ENCODE results near the gene CNTN1. TPM values are rescaled to one million over a fixed set of nuclear protein-coding genes. Genes with fewer than 3 reads are reported as not detected.

Gene CNTN1
- polyA plus RNA-seq, 1 of the 3 experiments (the other 2 are of a cell fraction) = 0.13 TPM

- TF ChIP-seq, protein P1, sequence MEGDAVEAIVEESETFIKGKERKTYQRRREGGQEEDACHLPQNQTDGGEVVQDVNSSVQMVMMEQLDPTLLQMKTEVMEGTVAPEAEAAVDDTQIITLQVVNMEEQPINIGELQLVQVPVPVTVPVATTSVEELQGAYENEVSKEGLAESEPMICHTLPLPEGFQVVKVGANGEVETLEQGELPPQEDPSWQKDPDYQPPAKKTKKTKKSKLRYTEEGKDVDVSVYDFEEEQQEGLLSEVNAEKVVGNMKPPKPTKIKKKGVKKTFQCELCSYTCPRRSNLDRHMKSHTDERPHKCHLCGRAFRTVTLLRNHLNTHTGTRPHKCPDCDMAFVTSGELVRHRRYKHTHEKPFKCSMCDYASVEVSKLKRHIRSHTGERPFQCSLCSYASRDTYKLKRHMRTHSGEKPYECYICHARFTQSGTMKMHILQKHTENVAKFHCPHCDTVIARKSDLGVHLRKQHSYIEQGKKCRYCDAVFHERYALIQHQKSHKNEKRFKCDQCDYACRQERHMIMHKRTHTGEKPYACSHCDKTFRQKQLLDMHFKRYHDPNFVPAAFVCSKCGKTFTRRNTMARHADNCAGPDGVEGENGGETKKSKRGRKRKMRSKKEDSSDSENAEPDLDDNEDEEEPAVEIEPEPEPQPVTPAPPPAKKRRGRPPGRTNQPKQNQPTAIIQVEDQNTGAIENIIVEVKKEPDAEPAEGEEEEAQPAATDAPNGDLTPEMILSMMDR (IDR thresholded peaks at IDR 0.05) = no peak
- TF ChIP-seq TAF1 (IDR thresholded peaks at IDR 0.05; ENCODE audit: borderline replicate concordance, low read depth, low read length) (no peak), PBX3 (IDR thresholded peaks at IDR 0.05) (no peak), SMC3 (IDR thresholded peaks at IDR 0.05; ENCODE audit: low read depth, low read length) (no peak), USF1 (IDR thresholded peaks at IDR 0.05; ENCODE audit: borderline replicate concordance, low read depth) (no peak), RXRA (IDR thresholded peaks at IDR 0.05; ENCODE audit: borderline replicate concordance, low read depth) (no peak), MXI1 (IDR thresholded peaks at IDR 0.05; ENCODE audit: low read depth, low read length) (no peak), RAD21 (IDR thresholded peaks at IDR 0.05; ENCODE audit: low read length) (no peak), RCOR1 (IDR thresholded peaks at IDR 0.05; ENCODE audit: low read length) (no peak)
These were observed 369.0 kb downstream of the CNTN1 start (continued) for GRCh38 chr12:41061192-41061591.

DNA sequence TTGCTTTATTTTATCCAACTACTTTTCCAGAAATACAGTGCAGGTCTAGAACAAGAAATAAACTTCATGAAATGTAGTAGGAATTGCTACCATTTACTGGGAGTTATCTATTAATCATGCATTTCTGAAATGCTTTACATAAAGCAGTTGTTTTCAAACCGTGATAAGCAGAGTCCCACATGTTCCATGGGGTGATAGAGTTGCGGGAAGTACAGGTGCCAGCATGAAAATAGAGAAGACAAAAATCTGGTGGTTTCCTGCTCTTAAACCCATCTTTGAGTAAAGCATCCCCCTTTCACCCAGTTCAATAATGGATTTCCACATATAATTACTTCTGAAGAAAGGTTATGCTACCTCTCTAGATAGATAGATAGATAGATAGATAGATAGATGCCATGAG lies 372.2 kb downstream of the CNTN1 start:
- H3K4me3 ChIP-seq (ENCODE audit: low read depth in 2 of 2, low read length in 1 of 2) = no peak overlapping the region
- ChIA-PET POLR2A (no interaction called here), CTCF (interaction anchor here (1.2 kb wide), 1 partner anchor 8 kb away, joined by 3 read pairs; no protein-coding TSS in a partner anchor)
- no peaks in the 10 kb centered on the region for H3F3A ChIP-seq (replicated peaks; ENCODE audit: insufficient read depth)
- no peak overlapping the region for H2AFZ ChIP-seq (ENCODE audit: low read depth)
- H3K79me2 ChIP-seq (ENCODE audit: insufficient read depth) = no peaks in the 10 kb centered on the region
- H3K4me2 ChIP-seq = no peak overlapping the region
- DNase-seq = no peak
- no peaks in the 10 kb centered on the region for H3K9me2 ChIP-seq
- no peaks in the 10 kb centered on the region for H3K4me1 ChIP-seq (ENCODE audit: control insufficient read depth in 1 of 2, insufficient read depth in 2 of 2, low read depth in 1 of 2, low read length in 1 of 2)
- 73% methylated on average over 2 of the region's 2 CpGs for WGBS (ENCODE audit: low lambda C conversion rate)
- no peaks in the 10 kb centered on the region for H4K20me1 ChIP-seq (ENCODE audit: insufficient read depth)
- H3K36me3 ChIP-seq (replicated peaks in 1 of 2; ENCODE audit: control insufficient read depth in 1 of 2, insufficient read depth in 2 of 2, low read length in 1 of 2) = no peaks in the 10 kb centered on the region
- no peaks in the 10 kb centered on the region for H3K9me3 ChIP-seq
- no peak overlapping the region for H3K9ac ChIP-seq
- no peak for TF ChIP-seq SMC3 (IDR thresholded peaks at IDR 0.05; ENCODE audit: low read depth, low read length)
- TF ChIP-seq EP300 (IDR thresholded peaks at IDR 0.05; ENCODE audit: borderline replicate concordance in 1 of 2, low read depth in 1 of 2, low read length in 1 of 2) = no peak
- TF ChIP-seq MAX (IDR thresholded peaks at IDR 0.05; ENCODE audit: low read depth) = no peak
- no peak for TF ChIP-seq POLR2AphosphoS5 (IDR thresholded peaks at IDR 0.05; ENCODE audit: low read depth, low read length)
- TF ChIP-seq YY1 (IDR thresholded peaks at IDR 0.05; ENCODE audit: low read depth) = no peak
- TF ChIP-seq SIN3A (IDR thresholded peaks at IDR 0.05; ENCODE audit: borderline replicate concordance, low read depth, low read length) = no peak
- H3K27ac ChIP-seq (ENCODE audit: low read depth in 2 of 2, low read length in 1 of 2) = no peak overlapping the region
- no peaks in the 10 kb centered on the region for H3K27me3 ChIP-seq (ENCODE audit: insufficient read depth)
